Measurements from ENCODE around the gene TFAM. TPM values are rescaled to one million over a fixed set of nuclear protein-coding genes. Genes with fewer than 3 reads are reported as not detected.

Gene TFAM
- total RNA-seq, 1 experiment from 2014 or later, result 57.6 TPM

GRCh38 chr10:58361353-58361752 is 23.9 kb upstream of the TFAM start:
- no peak for DNase-seq (ENCODE audit: low read depth, low spot score)
- Histone ChIP-seq H4K20me1 (ENCODE audit: insufficient read depth) (0 out of 2 replicates have a peak, but pooled peaks cover 5% of the 10 kb centered on the region), H3K4me2 (ENCODE audit: low read length) (no peak overlapping the region), H3K9ac (ENCODE audit: low read length) (no peak overlapping the region), H3K27ac (ENCODE audit: low read depth, low read length) (no peak overlapping the region), H3K27me3 (ENCODE audit: insufficient read depth, low read length) (no peaks in the 10 kb centered on the region), H3K9me2 (ENCODE audit: insufficient read depth) (no peaks in the 10 kb centered on the region), H3K36me3 (ENCODE audit: control insufficient read depth in 1 of 2, insufficient read depth in 2 of 2, low read length in 2 of 2) (0 out of 4 replicates have a peak, but pooled peaks cover 0 to 2% of the 10 kb centered on the region in 2 experiments), H3K79me2 (ENCODE audit: insufficient read depth, low read length) (0 out of 2 replicates have a peak, but pooled peaks cover 4% of the 10 kb centered on the region), H3K9me3 (ENCODE audit: control insufficient read depth in 1 of 2, insufficient read depth in 1 of 2, low read depth in 1 of 2, low read length in 2 of 2) (no peaks in the 10 kb centered on the region), H3K4me1 (ENCODE audit: control insufficient read depth in 1 of 2, insufficient read depth in 2 of 2, low read length in 2 of 2) (no peaks in the 10 kb centered on the region), H3K4me3 (replicated peaks in 1 of 2; ENCODE audit: low read depth in 1 of 2, low read length in 2 of 2) (no peak overlapping the region), H2AFZ (ENCODE audit: low read depth, low read length, poor library complexity, severe bottlenecking) (no peak overlapping the region)
- no TSS peak for BruUV-seq (replicated peaks)
- intact Hi-C loops (cut with micrococcal nuclease), result no loop called here
- RAD21 ChIA-PET (ENCODE audit: low non-redundant PET in 1 of 2, low total read pairs in 2 of 2, uncharacterized antibody in 2 of 2, unreplicated experiment in 2 of 2), result no interaction called here
- CTCF ChIA-PET, result no interaction called here
- no peak for ATAC-seq
- TF ChIP-seq EGR1 (IDR thresholded peaks at IDR 0.05; ENCODE audit: low read depth) (no peak), ELF1 (IDR thresholded peaks at IDR 0.05; ENCODE audit: borderline replicate concordance, low read depth) (no peak), ZNF274 (IDR thresholded peaks at IDR 0.05; ENCODE audit: low read depth, low read length) (no peak), RAD21 (IDR thresholded peaks at IDR 0.05; ENCODE audit: low read depth) (no peak), TCF7L2 (IDR thresholded peaks at IDR 0.05; ENCODE audit: borderline replicate concordance, extremely low read depth, insufficient read depth, insufficient read length) (no peak), CTCF (IDR thresholded peaks at IDR 0.05 in 2 of 3, conservative IDR thresholded peaks at IDR 0.05 in 1 of 3; ENCODE audit: borderline replicate concordance in 1 of 3, insufficient read depth in 1 of 3, low read depth in 2 of 3, low read length in 2 of 3) (no peak), EZH2phosphoT487 (IDR thresholded peaks at IDR 0.05; ENCODE audit: borderline replicate concordance) (no peak), JUND (IDR thresholded peaks at IDR 0.05) (no peak), SIN3A (IDR thresholded peaks at IDR 0.05; ENCODE audit: low read depth) (no peak), REST (IDR thresholded peaks at IDR 0.05; ENCODE audit: low read depth) (no peak), POLR2A (IDR thresholded peaks at IDR 0.05; ENCODE audit: borderline replicate concordance, extremely low read depth, insufficient read depth, insufficient read length) (no peak), YY1 (IDR thresholded peaks at IDR 0.05; ENCODE audit: extremely low read depth, insufficient replicate concordance, low read depth, low read length) (no peak), ATF3 (IDR thresholded peaks at IDR 0.05) (no peak), SP1 (IDR thresholded peaks at IDR 0.05; ENCODE audit: low read depth) (no peak), CBX3 (IDR thresholded peaks at IDR 0.05; ENCODE audit: low read depth) (no peak), SRF (IDR thresholded peaks at IDR 0.05; ENCODE audit: low read depth) (no peak), POLR2AphosphoS5 (IDR thresholded peaks at IDR 0.05; ENCODE audit: low read depth, low read length) (no peak), EZH2 (IDR thresholded peaks at IDR 0.05) (no peak)
- POLR2A ChIA-PET, result no interaction called here

Measured in HCT116 (cell line).